ENCODE measurements around the gene TMPRSS12. TPM values are rescaled to one million over a fixed set of nuclear protein-coding genes. Genes with fewer than 3 reads are reported as not detected.

TMPRSS12 gene
- total and polyA plus RNA-seq, 9 of the 15 experiments (the other 6 are each of a cell fraction or from before 2014, with no cell fraction given), result 0.04 TPM; not detected in 8

GRCh38 chr12:50825372-50825838, 17.3 kb upstream of the TMPRSS12 start (continued):
- TF ChIP-seq PKNOX1 (IDR thresholded peaks at IDR 0.05) (no peak), CC2D1A (IDR thresholded peaks at IDR 0.05) (0 out of 2 replicates have a peak, but pooled peaks have one; percentile 26), TCF3 (CRISPR knock-in tag; IDR thresholded peaks at IDR 0.05) (no peak), GABPA (tag; conservative IDR thresholded peaks at IDR 0.05; ENCODE audit: low read depth) (0 out of 2 replicates have a peak, but pooled peaks have one; percentile 20), SP2 (IDR thresholded peaks at IDR 0.05; ENCODE audit: extremely low read depth, low read depth, low read length, poor library complexity, severe bottlenecking) (no peak), ZNF79 (CRISPR knock-in tag; IDR thresholded peaks at IDR 0.05; ENCODE audit: low read depth) (no peak)

- ChIA-PET CTCF (ENCODE audit: low intra/inter-chr PET ratio) (interaction anchor here (4.3 kb wide), 1 partner anchor 158 kb away, joined by 33 read pairs; no protein-coding TSS in a partner anchor), POLR2A (interaction anchor here (0.6 kb wide), 1 partner anchor 18 kb away, joined by 4 read pairs; no protein-coding TSS in a partner anchor)
- intact Hi-C loops (cut with micrococcal nuclease), result loop anchor here (5.0 kb wide), 2 partner anchors 99 to 524 kb away; a partner anchor contains a TSS
- no peak overlapping the region for H2AFZ ChIP-seq (ENCODE audit: low read depth, low read length)
- H3K9ac ChIP-seq (ENCODE audit: insufficient read depth in 1 of 2, low read depth in 2 of 2, low read length in 2 of 2), result no peak overlapping the region
- no peaks in the 10 kb centered on the region for H3K36me3 ChIP-seq (ENCODE audit: control insufficient read depth, insufficient read depth, low read length)
- no peaks in the 10 kb centered on the region for H3K9me3 ChIP-seq (replicated peaks; ENCODE audit: control insufficient read depth, insufficient read depth, low read depth, low read length)
- no peak overlapping the region for H3K27ac ChIP-seq (ENCODE audit: extremely low read depth, low read depth, low read length)
- H3K9me1 ChIP-seq (ENCODE audit: control insufficient read depth, insufficient read depth, low read length), result no peaks in the 10 kb centered on the region
- no peak overlapping the region for H3K4me2 ChIP-seq (ENCODE audit: insufficient read depth, low read length)
- no peaks in the 10 kb centered on the region for H3K27me3 ChIP-seq (ENCODE audit: control insufficient read depth in 2 of 2, insufficient read depth in 2 of 2, low read length in 2 of 2)
- H3K4me3 ChIP-seq, result no peak overlapping the region
- DNase-seq (ENCODE audit: extremely low read depth in 1 of 4, low spot score in 3 of 4) (no peak), ATAC-seq (no peak), FAIRE-seq (no peak)
- H3K79me2 ChIP-seq (ENCODE audit: control insufficient read depth, insufficient read depth, low read length), result no peaks in the 10 kb centered on the region
- in situ Hi-C loops (cut with MboI), result loop anchor here (5.0 kb wide), 1 partner anchor 524 kb away; no protein-coding TSS in a partner anchor
- 67% methylated on average over 1 of the region's 1 CpG for WGBS (ENCODE audit: insufficient coverage, low coverage, missing lambda C conversion rate)
- H3K4me1 ChIP-seq (replicated peaks in 1 of 2; ENCODE audit: control insufficient read depth in 2 of 2, insufficient read depth in 2 of 2, low read length in 2 of 2), result peaks cover 0 to 3% of the 10 kb centered on the region in 2 experiments; a peak in 1 of 5 replicates
- no TSS peak for BruUV-seq (replicated peaks)
- H4K20me1 ChIP-seq (replicated peaks; ENCODE audit: control insufficient read depth, insufficient read depth, low read length), result no peaks in the 10 kb centered on the region
- TF ChIP-seq NCOA4 (IDR thresholded peaks at IDR 0.05; ENCODE audit: partially characterized antibody) (no peak), ZNF23 (CRISPR knock-in tag; IDR thresholded peaks at IDR 0.05) (no peak), THRAP3 (IDR thresholded peaks at IDR 0.05; ENCODE audit: borderline replicate concordance) (no peak), MIER1 (IDR thresholded peaks at IDR 0.05; ENCODE audit: low read depth) (no peak), ARID4B (CRISPR knock-in tag; IDR thresholded peaks at IDR 0.05) (no peak), FOXO4 (CRISPR knock-in tag; IDR thresholded peaks at IDR 0.05) (no peak), HDAC3 (IDR thresholded peaks at IDR 0.05; ENCODE audit: borderline replicate concordance, partially characterized antibody) (no peak), KLF1 (tag; IDR thresholded peaks at IDR 0.05) (no peak), SRSF9 (IDR thresholded peaks at IDR 0.05; ENCODE audit: borderline replicate concordance, low read depth, low read length) (no peak)
Observed at GRCh38 chr12:50828121-50828520, 14.6 kb upstream of the TMPRSS12 start.
